Liver (tissue), 9 donors: ENCODE measurements around the gene HCRTR1. TPM values are rescaled to one million over a fixed set of nuclear protein-coding genes. Genes with fewer than 3 reads are reported as not detected.

Experiments
- DNase-seq: peaks from one replicate; pipeline ENCODE4 v3.0.0-alpha.2; 2017; ENCODE audit warnings: low spot score
- H3K27ac ChIP-seq, 2 donors: one replicate each; pipeline ENCODE4 v1.7.0; 2013; ENCODE audit warnings: inconsistent platforms in 2 of 2, low read length in 2 of 2, control low read depth in 1 of 2, low read depth in 1 of 2, mild to moderate bottlenecking in 1 of 2
- H3K27me3 ChIP-seq, 4 donors: one replicate each; pipeline versions ENCODE4 v1.6.1 to v1.7.0; 2013; ENCODE audit warnings: low read length in 3 of 4, inconsistent platforms in 1 of 4, mild to moderate bottlenecking in 1 of 4, moderate library complexity in 1 of 4; ENCODE audit not compliant: control insufficient read depth in 4 of 4, insufficient read depth in 4 of 4
- H3K36me3 ChIP-seq, 4 donors: one replicate each; pipeline versions ENCODE4 v1.6.1 to v1.7.0; 2013; ENCODE audit warnings: low read length in 3 of 4, mild to moderate bottlenecking in 3 of 4, low read depth in 1 of 4, moderate library complexity in 1 of 4; ENCODE audit not compliant: control insufficient read depth in 4 of 4, insufficient read depth in 3 of 4
- H3K4me1 ChIP-seq, 4 donors: one replicate each; pipeline versions ENCODE4 v1.6.1 to v1.7.0; 2013; ENCODE audit warnings: low read length in 3 of 4, mild to moderate bottlenecking in 3 of 4, moderate library complexity in 1 of 4; ENCODE audit not compliant: control insufficient read depth in 4 of 4, insufficient read depth in 4 of 4
- H3K4me3 ChIP-seq, 3 donors: one replicate each; pipeline versions ENCODE4 v1.6.1 to v1.7.0; 2013; ENCODE audit warnings: low read length in 3 of 3, control low read depth in 1 of 3, low read depth in 1 of 3, mild to moderate bottlenecking in 1 of 3
- H3K9ac ChIP-seq, 2 donors: one replicate each; pipeline ENCODE4 v1.7.0; 2013; ENCODE audit warnings: low read length in 2 of 2, mild to moderate bottlenecking in 2 of 2, moderate library complexity in 2 of 2, control low read depth in 1 of 2, low read depth in 1 of 2
- H3K9me3 ChIP-seq, 4 donors: one replicate each; pipeline versions ENCODE4 v1.6.1 to v1.7.0; 2013; ENCODE audit warnings: low read length in 3 of 4; ENCODE audit not compliant: control insufficient read depth in 4 of 4
- ATF3 ChIP-seq: IDR thresholded peaks from 2 replicates; pipeline ENCODE4 v1.6.1; 2016; ENCODE audit warnings: antibody characterized with exemption
- CTCF ChIP-seq: fragments of 150-350 bp; IDR thresholded peaks from 2 replicates; pipeline ENCODE4 v1.5.1; 2017; ENCODE audit warnings: improper control_type of control experiment, low read depth, low read length; ENCODE audit not compliant: missing input control
- FOXA1 ChIP-seq: IDR thresholded peaks from 2 replicates; pipeline ENCODE4 v1.6.1; 2016; ENCODE audit warnings: antibody characterized with exemption
- GABPA ChIP-seq, 2 donors: IDR thresholded peaks in 1 of 2; conservative IDR thresholded peaks in 1 of 2; 2 replicates each; pipeline ENCODE4 v1.6.1; 2016; ENCODE audit warnings: antibody characterized with exemption in 2 of 2, mild to moderate bottlenecking in 1 of 2, moderate library complexity in 1 of 2
- HNF4G ChIP-seq: IDR thresholded peaks from 2 replicates; pipeline ENCODE4 v1.6.1; 2016; ENCODE audit warnings: antibody characterized with exemption
- MAX ChIP-seq: IDR thresholded peaks from 2 replicates; pipeline ENCODE4 v1.6.1; 2016; ENCODE audit warnings: antibody characterized with exemption
- RAD21 ChIP-seq, 2 donors: IDR thresholded peaks; 2 replicates each; pipeline ENCODE4 v1.6.1; 2016; ENCODE audit warnings: antibody characterized with exemption in 2 of 2, mild to moderate bottlenecking in 2 of 2
- REST ChIP-seq: IDR thresholded peaks from 2 replicates; pipeline ENCODE4 v1.6.1; 2016; ENCODE audit warnings: antibody characterized with exemption, mild to moderate bottlenecking
- RXRA ChIP-seq, 2 donors: IDR thresholded peaks; 2 replicates each; pipeline ENCODE4 v1.6.1; 2017 to 2018; ENCODE audit warnings: antibody characterized with exemption in 2 of 2, mild to moderate bottlenecking in 1 of 2
- SP1 ChIP-seq: IDR thresholded peaks from 2 replicates; pipeline ENCODE4 v1.6.1; 2018; ENCODE audit warnings: antibody characterized with exemption, mild to moderate bottlenecking
- TAF1 ChIP-seq: conservative IDR thresholded peaks from 2 replicates; pipeline ENCODE4 v1.6.1; 2016; ENCODE audit warnings: antibody characterized with exemption, mild to moderate bottlenecking
- YY1 ChIP-seq: IDR thresholded peaks from 2 replicates; pipeline ENCODE4 v1.6.1; 2016; ENCODE audit warnings: antibody characterized with exemption, mild to moderate bottlenecking
- ZBTB33 ChIP-seq: IDR thresholded peaks from 2 replicates; pipeline ENCODE4 v1.6.1; 2016; ENCODE audit warnings: antibody characterized with exemption
- WGBS: extraction: QIAGEN DNeasy Blood & Tissue Kit; methylation state at CpG from one replicate; pipeline ENCODE4 v1.1.7; 2013; 5-methylcytosine and 5-hydroxymethylcytosine counted together
- polyA plus RNA-seq, 2 donors: library from polyadenylated mRNA; stranded (reverse) in 1 of 2; unstranded in 1 of 2; fragments of 200-250 nt in 1 of 2; fragments of >200 nt in 1 of 2; fragmentation: Nextera tagmentation in 1 of 2; extraction: Ambion mirVana in 1 of 2; gene quantifications; one replicate each; pipeline versions ENCODE4 v1.2.1 to v1.2.3, GENCODE V29; 2013 to 2015
- total RNA-seq, 2 donors: library from RNA; depleted of rRNA; stranded (reverse); fragments of >200 nt; gene quantifications; one replicate each; pipeline ENCODE4 v1.2.3, GENCODE V29; 2014
- donor health status: healthy.
- donor health status: healthy.
- donor health status: healthy.
- donor health status: healthy.
- donor health status: healthy.

HCRTR1 gene
- not detected for total RNA-seq
- under 1 TPM in 1 of 2 donors, not detected in 1; 0.06 TPM for polyA plus RNA-seq

- DNase-seq = no peak
- 12% methylated on average over 48 of the region's 48 CpGs for WGBS
- H3K9ac ChIP-seq = no peak within 1 kb of the TSS
Measured at GRCh38 chr1:31617218-31617915, at the start of gene HCRTR1. TSS of gene HCRTR1 (plus strand) at chr1:31617689. CDS start at chr1:31619193, 1,504 bp downstream.

GRCh38 chr1:31567956-31568570 lies 49.4 kb upstream of the HCRTR1 start:
- Histone ChIP-seq H3K4me3 (no peak overlapping the region), H3K9ac (no peak overlapping the region), H3K9me3 (no peaks in the 10 kb centered on the region), H3K27me3 (no peaks in the 10 kb centered on the region), H3K4me1 (peaks cover 0 to 7% (median under 1%) of the 10 kb centered on the region in 4 donors), H3K36me3 (no peaks in the 10 kb centered on the region), H3K27ac (no peak overlapping the region)
- DNase-seq = no peak
- no peak for TF ChIP-seq GABPA (IDR thresholded peaks at IDR 0.05 in 1 of 2, conservative IDR thresholded peaks at IDR 0.05 in 1 of 2)
- no peak for TF ChIP-seq RAD21 (IDR thresholded peaks at IDR 0.05)
- no peak for TF ChIP-seq ATF3
- TF ChIP-seq YY1 = no peak
- no peak for TF ChIP-seq MAX
- TF ChIP-seq TAF1 = no peak
- no peak for TF ChIP-seq REST
- no peak for TF ChIP-seq ZBTB33
- TF ChIP-seq RXRA (IDR thresholded peaks at IDR 0.05) = no peak
- WGBS = 89% methylated on average over 10 of the region's 10 CpGs

More at GRCh38 chr1:31617218-31617915, at the start of gene HCRTR1:
- peaks cover 0 to 9% (median 1%) of the 10 kb centered on the region in 4 donors for H3K27me3 ChIP-seq
- no peak within 1 kb of the TSS for H3K27ac ChIP-seq
- no peaks in the 10 kb centered on the region for H3K9me3 ChIP-seq
- H3K4me3 ChIP-seq = peak within 1 kb of the TSS in 1 of 3 donors; percentile 48
- peaks cover 0 to 5% (median 2%) of the 10 kb centered on the region in 4 donors for H3K4me1 ChIP-seq
- H3K36me3 ChIP-seq = no peaks in the 10 kb centered on the region
- TF ChIP-seq HNF4G = no peak
- no peak for TF ChIP-seq ZBTB33
- no peak for TF ChIP-seq MAX
- no peak for TF ChIP-seq CTCF
- TF ChIP-seq GABPA (IDR thresholded peaks at IDR 0.05 in 1 of 2, conservative IDR thresholded peaks at IDR 0.05 in 1 of 2) = no peak
- no peak for TF ChIP-seq FOXA1
- no peak for TF ChIP-seq SP1
